IMR-90 (cell line): ENCODE measurements around the gene LRRFIP1. TPM values are rescaled to one million over a fixed set of nuclear protein-coding genes. Genes with fewer than 3 reads are reported as not detected.

Source experiments
- ATAC-seq: fragments of 200-7000 bp; cut with Tn5 transposase; 2 replicates; pipeline ENCODE4 v1.9.1; 2020; ENCODE audit warnings: low read depth, mild to moderate bottlenecking, moderate library complexity
- BruUV-seq: library from RNA; stranded (reverse); fragments of 400-500 nt; replicated peaks from 2 replicates; lab custom pipeline; 2021; lab: Mats Ljungman, UMichigan
- CTCF ChIA-PET: fragments of 300-600 bp; formaldehyde crosslinking; extraction: SDS; loops from one replicate; lab custom pipeline; 2021; ENCODE audit warnings: antibody characterized with exemption; lab: Yijun Ruan, JAX
- POLR2A ChIA-PET: fragments of 300-600 bp; sonication (Branson Sonifier 250); formaldehyde crosslinking; loops from one replicate; lab custom pipeline; 2022; ENCODE audit warnings: antibody characterized with exemption; ENCODE audit not compliant: unreplicated experiment; lab: Charles Lee
- DNase-seq: peaks from one replicate; pipeline ENCODE4 v3.0.0; 2013
- H2AFZ ChIP-seq: replicated peaks from 2 replicates; pipeline ENCODE3; 2013; ENCODE audit warnings: low read length, mild to moderate bottlenecking; ENCODE audit not compliant: poor library complexity
- H2AK5ac ChIP-seq: 2 replicates; pipeline ENCODE4 v1.6.1; 2013; ENCODE audit warnings: low read depth, low read length, inconsistent platforms
- H2AK9ac ChIP-seq: replicated peaks from 2 replicates; pipeline ENCODE3; 2013; ENCODE audit warnings: mild to moderate bottlenecking, low read depth, low read length, moderate library complexity; ENCODE audit not compliant: poor library complexity
- H2BK120ac ChIP-seq: 2 replicates; pipeline ENCODE4 v1.6.1; 2013; ENCODE audit warnings: low read depth, low read length, inconsistent platforms
- H2BK15ac ChIP-seq: 3 replicates; pipeline ENCODE4 v1.6.1; 2013; ENCODE audit warnings: low read depth, low read length, inconsistent platforms
- H2BK20ac ChIP-seq: 2 replicates; pipeline ENCODE4 v1.6.1; 2013; ENCODE audit warnings: low read depth, mild to moderate bottlenecking, inconsistent platforms, low read length, moderate library complexity
- H2BK5ac ChIP-seq: 2 replicates; pipeline ENCODE4 v1.6.1; 2013; ENCODE audit warnings: mild to moderate bottlenecking, low read depth, low read length, inconsistent platforms; ENCODE audit not compliant: poor library complexity, severe bottlenecking
- H3K14ac ChIP-seq: replicated peaks from 2 replicates; pipeline ENCODE4 v1.6.1; 2013; ENCODE audit warnings: low read depth, low read length, inconsistent platforms
- H3K18ac ChIP-seq: 2 replicates; pipeline ENCODE4 v1.6.1; 2013; ENCODE audit warnings: low read depth, low read length, control low read depth
- H3K23ac ChIP-seq: 2 replicates; pipeline ENCODE4 v1.6.1; 2013; ENCODE audit warnings: low read depth, low read length, inconsistent platforms
- H3K27ac ChIP-seq: 2 replicates; pipeline ENCODE4 v1.5.1; 2013; ENCODE audit warnings: mild to moderate bottlenecking, control low read depth, low read length; ENCODE audit not compliant: insufficient read depth
- H3K27me3 ChIP-seq: 2 replicates; pipeline ENCODE4 v1.6.1; 2013; ENCODE audit warnings: low read length; ENCODE audit not compliant: control insufficient read depth, insufficient read depth
- H3K36me3 ChIP-seq: 2 replicates; pipeline ENCODE4 v1.6.1; 2013; ENCODE audit warnings: low read length, mixed read lengths; ENCODE audit not compliant: control insufficient read depth, insufficient read depth
- H3K4ac ChIP-seq: 2 replicates; pipeline ENCODE4 v1.6.1; 2013; ENCODE audit warnings: low read depth, low read length, inconsistent platforms
- H3K4me1 ChIP-seq: 2 replicates; pipeline ENCODE4 v1.6.1; 2013; ENCODE audit warnings: low read length, mixed read lengths; ENCODE audit not compliant: control insufficient read depth, insufficient read depth
- H3K4me2 ChIP-seq: 2 replicates; pipeline ENCODE4 v1.6.1; 2013; ENCODE audit warnings: low read depth, mild to moderate bottlenecking, control low read depth, low read length, moderate library complexity
- H3K4me3 ChIP-seq: 2 replicates; pipeline ENCODE4 v1.5.1; 2013; ENCODE audit warnings: low read depth, mild to moderate bottlenecking, control low read depth, low read length, moderate library complexity; ENCODE audit not compliant: insufficient read depth
- H3K56ac ChIP-seq: 2 replicates; pipeline ENCODE4 v1.6.1; 2013; ENCODE audit warnings: low read length, inconsistent platforms; ENCODE audit not compliant: insufficient read depth; ENCODE audit errors: extremely low read depth
- H3K79me1 ChIP-seq, 2 experiments: 2 replicates each; pipeline ENCODE4 v1.6.1; 2013; ENCODE audit warnings: low read length in 2 of 2, inconsistent platforms in 1 of 2, low read depth in 1 of 2
- H3K9ac ChIP-seq: 2 replicates; pipeline ENCODE4 v1.6.1; 2013; ENCODE audit warnings: low read depth, low read length, control low read depth
- H3K9me1 ChIP-seq: 2 replicates; pipeline ENCODE4 v1.6.1; 2013; ENCODE audit warnings: low read length, inconsistent platforms; ENCODE audit not compliant: insufficient read depth
- H3K9me3 ChIP-seq: 2 replicates; pipeline ENCODE4 v1.6.1; 2013; ENCODE audit warnings: low read length; ENCODE audit not compliant: control insufficient read depth, insufficient read depth
- H4K20me1 ChIP-seq: 2 replicates; pipeline ENCODE4 v1.6.1; 2013; ENCODE audit warnings: low read length, inconsistent platforms; ENCODE audit not compliant: insufficient read depth
- H4K5ac ChIP-seq: 2 replicates; pipeline ENCODE4 v1.6.1; 2013; ENCODE audit warnings: mild to moderate bottlenecking, low read depth, low read length, control low read depth
- H4K8ac ChIP-seq, 2 experiments: 2 replicates each; pipeline ENCODE4 v1.6.1; 2013; ENCODE audit warnings: low read depth in 2 of 2, low read length in 2 of 2, control low read depth in 1 of 2, inconsistent platforms in 1 of 2
- H4K91ac ChIP-seq: 2 replicates; pipeline ENCODE4 v1.6.1; 2013; ENCODE audit warnings: low read depth, low read length, inconsistent platforms; ENCODE audit not compliant: insufficient read depth
- BHLHE40 ChIP-seq: fragments of 150-350 bp; IDR thresholded peaks from 2 replicates; pipeline ENCODE4 v1.6.1; 2016; ENCODE audit warnings: mild to moderate bottlenecking, low read depth, low read length
- MAFK ChIP-seq: IDR thresholded peaks from 2 replicates; pipeline ENCODE4 v1.6.1; 2012; ENCODE audit warnings: low read depth, low read length, improper control_type of control experiment
- WGBS, 2 experiments: methylation state at CpG; one replicate each; pipeline versions ENCODE4 v1.1.5 to v1.1.7; 2013; ENCODE audit warnings: missing lambda C conversion rate in 2 of 2; ENCODE audit not compliant: insufficient read length in 1 of 2; ENCODE audit errors: extremely low coverage in 2 of 2; 5-methylcytosine and 5-hydroxymethylcytosine counted together
- dilution Hi-C: fragments of 300-500 bp; cut with HindIII; formaldehyde crosslinking; loops from one replicate; pipeline ENCODE4 v1.14.3; 2018; ENCODE audit warnings: low sequenced_read_pairs; ENCODE audit not compliant: unreplicated experiment
- in situ Hi-C: fragments of 300-500 bp; cut with MboI; formaldehyde crosslinking; loops from 3 replicates; pipeline ENCODE4 v1.14.3; 2019; ENCODE audit warnings: low sequenced_read_pairs, inconsistent platforms, mixed read lengths
- intact Hi-C: fragments of 100-400 bp; cut with micrococcal nuclease; formaldehyde crosslinking; loops from 2 replicates; pipeline ENCODE4 v1.10.0; 2022
- polyA plus RNA-seq, 3 experiments: library from polyadenylated mRNA; depleted of rRNA; stranded (reverse); fragments of >200 nt; gene quantifications; 2 replicates each; pipeline ENCODE4 v1.2.3, GENCODE V29; 2012; ENCODE audit warnings: low replicate concordance in 1 of 3
- total RNA-seq: library from RNA; depleted of rRNA; stranded (reverse); fragments of >200 nt; gene quantifications from 2 replicates; pipeline ENCODE4 v1.2.3, GENCODE V29; 2012
- TF ChIP-seq, protein P1 (sequence below): conservative IDR thresholded peaks from 2 replicates; pipeline ENCODE4 v1.5.1; 2012; ENCODE audit warnings: mild to moderate bottlenecking, low read depth, low read length, improper control_type of control experiment

LRRFIP1 gene
- total and polyA plus RNA-seq, 2 of the 4 experiments (the other 2 are of a cell fraction) = 52.2 to 54.4 TPM

DNA sequence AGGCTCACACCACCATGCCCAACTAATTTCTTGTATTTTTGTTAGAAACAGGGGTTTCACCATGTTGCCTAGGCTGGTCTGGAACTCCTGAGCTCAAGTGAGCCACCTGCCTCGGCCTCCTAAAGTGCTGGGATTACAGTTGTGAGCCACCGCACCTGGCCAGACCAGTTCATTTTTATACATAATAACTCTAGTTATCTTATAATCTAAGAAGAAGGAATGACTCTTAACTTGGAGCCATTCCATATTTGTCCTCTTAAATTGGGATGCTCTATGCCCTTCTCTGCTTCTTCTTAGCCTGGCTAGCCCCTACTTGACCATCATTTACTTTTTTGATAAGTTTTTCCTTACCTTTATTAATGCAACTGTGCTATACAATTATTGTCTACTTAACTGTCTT, 174.1 kb downstream of the LRRFIP1 start:
- dilution Hi-C loops (no loop called here), intact Hi-C loops (no loop called here), in situ Hi-C loops (no loop called here)
- Histone ChIP-seq H3K4me3 (no peak overlapping the region), H3K9me3 (no peaks in the 10 kb centered on the region), H3K9ac (no peak overlapping the region), H2AFZ (no peak overlapping the region), H4K91ac (no peak overlapping the region), H3K4me1 (no peaks in the 10 kb centered on the region), H3K18ac (no peak overlapping the region), H2BK5ac (no peak overlapping the region), H3K23ac (no peak overlapping the region), H3K4ac (no peak overlapping the region), H3K79me1 (no peaks in the 10 kb centered on the region), H3K4me2 (no peak overlapping the region), H4K8ac (no peak overlapping the region), H3K27ac (no peak overlapping the region), H2BK20ac (no peak overlapping the region), H4K5ac (no peak overlapping the region), H3K56ac (no peak overlapping the region), H3K9me1 (no peaks in the 10 kb centered on the region), H3K14ac (no peak overlapping the region), H4K20me1 (no peaks in the 10 kb centered on the region), H3K36me3 (no peaks in the 10 kb centered on the region), H3K27me3 (peaks cover 2% of the 10 kb centered on the region; the same call in 1 of the 2 replicates), H2BK15ac (no peak overlapping the region), H2BK120ac (no peak overlapping the region), H2AK5ac (no peak overlapping the region), H2AK9ac (no peak overlapping the region)
- ATAC-seq (no peak), DNase-seq (no peak)
- TF ChIP-seq BHLHE40 (no peak), MAFK (no peak)
- TF ChIP-seq, protein P1, sequence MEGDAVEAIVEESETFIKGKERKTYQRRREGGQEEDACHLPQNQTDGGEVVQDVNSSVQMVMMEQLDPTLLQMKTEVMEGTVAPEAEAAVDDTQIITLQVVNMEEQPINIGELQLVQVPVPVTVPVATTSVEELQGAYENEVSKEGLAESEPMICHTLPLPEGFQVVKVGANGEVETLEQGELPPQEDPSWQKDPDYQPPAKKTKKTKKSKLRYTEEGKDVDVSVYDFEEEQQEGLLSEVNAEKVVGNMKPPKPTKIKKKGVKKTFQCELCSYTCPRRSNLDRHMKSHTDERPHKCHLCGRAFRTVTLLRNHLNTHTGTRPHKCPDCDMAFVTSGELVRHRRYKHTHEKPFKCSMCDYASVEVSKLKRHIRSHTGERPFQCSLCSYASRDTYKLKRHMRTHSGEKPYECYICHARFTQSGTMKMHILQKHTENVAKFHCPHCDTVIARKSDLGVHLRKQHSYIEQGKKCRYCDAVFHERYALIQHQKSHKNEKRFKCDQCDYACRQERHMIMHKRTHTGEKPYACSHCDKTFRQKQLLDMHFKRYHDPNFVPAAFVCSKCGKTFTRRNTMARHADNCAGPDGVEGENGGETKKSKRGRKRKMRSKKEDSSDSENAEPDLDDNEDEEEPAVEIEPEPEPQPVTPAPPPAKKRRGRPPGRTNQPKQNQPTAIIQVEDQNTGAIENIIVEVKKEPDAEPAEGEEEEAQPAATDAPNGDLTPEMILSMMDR = no peak
- no CpG with 5 or more reads among the region's 2 CpGs for WGBS, 2 experiments
- BruUV-seq = no TSS peak
- ChIA-PET CTCF (no interaction called here), POLR2A (no interaction called here)
